Measurements from ENCODE around the gene PPM1L.

PPM1L gene

DNA sequence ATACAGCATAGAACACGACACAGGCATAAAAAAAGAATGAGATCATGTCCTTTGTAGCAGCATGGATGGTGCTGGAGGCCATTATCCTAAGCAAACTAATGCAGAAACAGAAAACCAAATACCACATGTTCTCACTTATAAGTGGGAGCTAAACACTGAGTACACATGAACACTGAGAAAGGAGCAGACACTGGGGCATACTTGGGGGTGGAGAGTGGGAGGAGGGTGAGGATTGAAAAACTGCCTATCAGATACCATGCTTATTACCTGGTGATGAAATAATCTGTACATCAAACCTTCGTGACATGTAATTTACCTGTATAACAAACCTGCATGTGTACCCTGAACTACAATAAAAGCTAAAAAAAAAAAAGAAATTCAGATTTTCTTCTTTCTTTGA lies 100.4 kb downstream of the PPM1L start:
- DNase-seq (ENCODE audit: low read depth): no peak

DNA sequence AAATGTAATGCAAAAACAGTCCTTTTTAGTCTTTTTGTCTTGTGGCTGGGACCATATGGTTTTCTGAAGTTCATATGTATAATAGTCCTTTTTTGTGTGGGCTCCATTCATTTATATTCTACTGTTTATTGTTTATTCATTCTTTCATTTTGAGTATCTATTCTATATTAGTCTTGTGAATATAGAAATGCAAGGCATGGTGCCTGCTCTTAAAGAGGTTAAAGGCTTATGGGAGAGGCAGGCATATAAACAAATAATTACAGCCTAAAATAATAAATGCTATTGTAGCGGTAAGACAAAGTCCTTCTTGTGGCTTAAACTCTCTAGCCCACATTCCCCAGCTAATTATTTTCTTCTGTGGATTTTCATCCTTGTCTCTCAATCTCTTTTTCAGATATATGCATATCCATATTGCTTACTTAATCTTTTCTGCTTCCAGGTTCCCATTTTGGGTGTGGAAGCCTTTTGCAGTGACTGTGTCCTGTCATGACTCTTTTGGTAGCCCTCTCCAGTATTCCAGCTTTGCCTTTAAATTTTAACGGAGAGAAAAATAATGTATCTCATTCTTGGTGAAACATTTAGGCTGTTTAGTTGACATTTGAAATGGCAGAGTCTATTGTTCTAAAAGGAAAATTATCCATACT lies 101.6 kb downstream of the PPM1L start:
- DNase-seq (ENCODE audit: low read depth): no peak

GRCh38 chr3:160860346-160860745 lies 104.3 kb downstream of the PPM1L start:
- no peak for DNase-seq (ENCODE audit: low read depth)

- DNase-seq (ENCODE audit: low read depth): no peak
Observed at GRCh38 chr3:160869825-160870224, 113.8 kb downstream of the PPM1L start.

GRCh38 chr3:160870327-160870726 lies 114.3 kb downstream of the PPM1L start:
- DNase-seq (ENCODE audit: low read depth): no peak

GRCh38 chr3:160874736-160875135 lies 118.7 kb downstream of the PPM1L start:
- DNase-seq (ENCODE audit: low read depth): no peak

DNA sequence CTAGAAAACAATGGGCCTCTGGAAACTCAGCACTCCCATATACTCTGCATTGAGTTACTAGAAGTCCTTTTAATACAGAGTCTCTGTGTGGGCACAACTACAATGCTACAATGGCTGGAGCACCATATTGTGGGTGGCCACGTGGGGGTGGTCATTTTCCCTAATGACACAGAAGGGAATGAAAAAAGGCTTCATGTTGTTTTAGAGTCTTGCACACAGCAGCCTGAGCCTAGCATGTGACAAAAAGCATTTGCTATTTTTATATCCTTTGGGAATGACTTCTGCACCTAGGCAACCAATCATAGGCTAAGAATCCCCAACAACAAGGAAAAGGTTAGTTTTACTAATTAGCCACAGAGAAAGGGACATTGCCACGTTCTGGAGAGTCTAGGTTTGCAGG lies 120.6 kb downstream of the PPM1L start:
- DNase-seq (ENCODE audit: low read depth): no peak

DNA sequence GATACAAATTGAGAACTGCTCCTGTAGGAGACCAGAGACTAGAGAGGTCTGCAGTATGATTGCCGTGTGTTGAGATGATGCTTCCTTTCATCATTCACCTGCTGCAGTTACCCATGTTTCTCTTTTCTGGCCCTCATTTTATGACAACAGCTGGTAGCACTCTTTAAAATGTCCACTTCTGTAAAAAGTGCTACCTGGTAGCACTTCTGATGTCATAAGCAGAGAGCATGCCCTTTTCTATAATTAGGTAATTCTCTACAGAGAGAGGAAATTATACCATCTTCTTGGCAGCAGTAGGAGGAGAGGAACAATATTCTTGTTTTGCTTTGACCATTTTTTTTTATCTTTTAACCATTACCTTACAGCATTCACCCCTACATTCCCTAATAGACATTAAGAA lies 123.8 kb downstream of the PPM1L start:
- DNase-seq (ENCODE audit: low read depth): no peak

DNA sequence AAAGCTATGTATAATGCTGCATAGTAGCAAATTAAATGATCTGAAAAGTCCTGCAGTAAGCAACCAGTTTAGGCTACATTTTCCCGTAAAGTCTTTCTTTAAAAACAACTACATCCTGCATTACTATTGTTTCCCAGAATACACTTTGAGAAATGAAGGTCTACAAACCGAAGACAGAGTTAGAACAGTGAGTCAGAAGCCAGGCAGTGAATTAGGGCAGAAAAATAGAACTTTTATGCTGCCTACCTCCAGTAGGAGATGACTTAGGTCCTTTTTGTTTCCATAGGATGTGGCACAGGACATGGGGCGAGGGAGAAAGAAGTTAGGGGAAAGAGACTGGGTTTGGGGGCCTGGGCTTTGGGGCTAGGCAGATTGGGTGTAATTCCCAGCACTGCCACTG lies 127.3 kb downstream of the PPM1L start:
- DNase-seq (ENCODE audit: low read depth): no peak

DNA sequence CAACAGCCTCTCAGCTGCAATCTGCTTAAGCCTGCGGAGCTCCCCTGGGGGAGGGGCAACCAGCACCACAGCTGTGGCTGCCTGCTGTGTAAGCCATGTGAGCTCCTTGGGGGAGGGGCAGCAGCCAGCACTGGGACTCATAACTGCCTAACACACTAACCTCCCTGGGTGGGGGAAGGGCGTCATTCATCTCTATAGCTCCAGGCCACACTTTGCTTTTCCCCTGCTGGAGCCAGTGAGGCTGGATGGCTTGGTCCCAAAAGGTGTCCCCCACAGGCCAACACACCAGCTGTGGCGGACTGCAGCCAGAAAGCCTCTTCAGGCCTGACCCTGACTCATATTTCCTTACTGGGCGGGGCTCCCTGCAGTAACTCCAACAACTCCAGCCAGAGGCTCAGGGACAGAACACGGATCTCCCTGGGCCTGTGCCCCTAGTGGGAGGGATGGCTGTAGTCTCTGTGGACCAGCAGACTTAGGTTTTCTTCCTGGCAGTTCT lies 129.8 kb downstream of the PPM1L start:
- no peak for DNase-seq (ENCODE audit: low read depth)

- DNase-seq (ENCODE audit: low read depth): no peak
Observed at GRCh38 chr3:160886421-160886820, 130.4 kb downstream of the PPM1L start.

- DNase-seq (ENCODE audit: low read depth): no peak
Observed at GRCh38 chr3:160893207-160893606, 137.2 kb downstream of the PPM1L start.

- DNase-seq (ENCODE audit: low read depth): no peak
Observed at GRCh38 chr3:160904691-160905090, 148.7 kb downstream of the PPM1L start.

DNA sequence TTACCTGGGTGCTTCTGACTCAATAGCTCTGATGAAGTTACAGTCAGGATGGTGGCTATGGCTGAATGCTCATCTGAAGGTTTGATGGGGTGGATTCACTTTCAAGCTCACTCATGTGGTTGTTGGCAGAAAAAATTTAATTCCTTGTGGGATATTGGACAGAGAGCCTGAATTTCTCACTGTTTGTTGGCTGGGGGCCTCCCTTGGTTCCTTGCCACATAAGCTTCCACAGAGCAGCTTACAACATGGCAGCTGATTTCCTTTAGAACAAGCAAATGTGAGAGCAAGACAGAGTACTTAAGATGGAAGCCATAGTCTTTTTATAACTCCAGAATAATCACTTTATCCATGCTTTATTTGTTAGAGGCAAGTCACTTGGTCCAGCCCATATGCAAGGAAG lies 150.6 kb downstream of the PPM1L start:
- DNase-seq (ENCODE audit: low read depth): no peak

- DNase-seq (ENCODE audit: low read depth): no peak
Observed at GRCh38 chr3:160909917-160910316, 153.9 kb downstream of the PPM1L start.

GRCh38 chr3:160911411-160911810 lies 155.4 kb downstream of the PPM1L start:
- DNase-seq (ENCODE audit: low read depth): no peak

- no peak for DNase-seq (ENCODE audit: low read depth)
Observed at GRCh38 chr3:160916472-160916871, 160.4 kb downstream of the PPM1L start.

GRCh38 chr3:160919942-160920341 lies 163.9 kb downstream of the PPM1L start:
- DNase-seq (ENCODE audit: low read depth): no peak

DNA sequence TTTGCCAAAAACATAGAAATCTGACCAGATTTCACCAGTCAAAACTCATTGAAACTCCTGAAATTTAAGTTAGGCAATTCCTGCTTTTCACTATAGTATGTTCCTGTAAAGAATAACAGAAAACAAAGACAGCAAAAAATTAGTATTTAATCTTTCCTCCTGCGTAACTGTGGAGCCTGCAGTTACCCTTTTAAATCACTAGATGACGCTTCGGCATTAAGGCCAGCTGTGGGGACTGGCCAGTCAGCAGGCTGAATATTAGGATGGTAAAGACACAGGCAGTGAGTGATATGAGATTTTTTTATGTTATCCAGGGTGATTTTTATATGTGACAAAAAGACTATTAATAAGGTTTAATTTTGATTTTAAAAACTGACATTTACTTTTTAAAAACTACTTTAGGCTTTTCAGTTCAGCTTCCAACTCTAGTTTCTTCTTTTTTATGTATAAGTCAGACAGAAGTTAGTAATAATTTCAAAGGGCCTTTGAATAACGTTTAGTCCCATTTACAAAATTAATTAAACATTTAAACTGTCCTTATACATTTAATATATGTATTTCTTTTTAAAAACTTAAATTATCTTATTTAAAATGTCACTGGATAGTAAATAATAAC lies 165.1 kb downstream of the PPM1L start:
- no peak for DNase-seq (ENCODE audit: low read depth)

GRCh38 chr3:160924776-160925175 lies 168.7 kb downstream of the PPM1L start:
- DNase-seq (ENCODE audit: low read depth): no peak

GRCh38 chr3:160927620-160928019 lies 171.6 kb downstream of the PPM1L start:
- DNase-seq (ENCODE audit: low read depth): no peak

DNA sequence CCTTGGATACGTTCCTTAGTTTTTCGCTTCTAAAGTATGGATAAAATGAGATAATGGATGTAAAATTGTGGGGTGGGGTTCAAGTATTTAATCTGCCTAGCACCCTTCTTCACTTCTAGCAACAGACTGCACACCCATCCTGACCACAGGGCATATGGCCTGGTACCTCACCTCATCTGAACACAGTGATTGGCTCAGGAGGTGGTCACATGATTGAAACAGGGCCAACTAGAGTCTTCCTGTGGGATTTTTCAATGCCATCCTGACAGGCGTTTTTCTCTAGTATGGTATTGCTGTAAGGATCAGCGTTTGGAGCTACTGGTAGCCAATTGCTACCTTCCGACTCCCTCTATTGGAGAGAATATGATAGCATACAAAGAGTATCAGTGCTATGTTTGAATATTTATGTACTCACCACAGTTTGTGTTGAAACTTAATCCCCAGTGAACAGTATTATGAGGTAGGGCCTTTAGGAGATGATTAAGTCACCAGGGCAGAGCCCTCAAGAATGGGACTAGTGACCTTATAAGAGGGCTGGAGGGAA lies 172.2 kb downstream of the PPM1L start:
- DNase-seq (ENCODE audit: low read depth): no peak

DNA sequence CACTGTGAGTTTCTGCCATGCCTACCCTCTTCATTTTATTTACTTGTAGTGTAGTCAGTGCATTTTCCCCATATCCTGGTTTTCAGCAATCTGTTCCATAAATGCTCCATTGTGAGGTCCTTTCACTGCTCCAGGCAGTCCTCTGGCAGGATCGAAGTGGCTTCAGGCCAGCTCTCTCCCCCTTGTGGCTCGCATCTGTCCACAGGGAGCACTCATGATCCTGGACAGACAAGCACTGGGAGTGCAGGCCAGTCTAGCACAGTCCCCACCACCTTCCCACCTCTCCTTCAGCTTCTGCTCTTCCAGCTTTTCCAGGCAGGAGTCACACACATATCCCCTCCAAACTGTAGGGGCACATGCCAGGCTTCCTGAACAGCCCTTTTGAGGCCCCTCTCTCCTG lies 173.6 kb downstream of the PPM1L start:
- DNase-seq (ENCODE audit: low read depth): no peak

- DNase-seq (ENCODE audit: low read depth): no peak
Observed at GRCh38 chr3:160931474-160931873, 175.4 kb downstream of the PPM1L start.

All from stimulated activated CD8-positive, alpha-beta memory T cell treated with anti-CD3 and anti-CD28 coated beads, Interleukin-15, amount 100 ng/mL, for 24 hours (primary cell).